ENCODE results near the gene TOMM40. TPM values are rescaled to one million over a fixed set of nuclear protein-coding genes. Genes with fewer than 3 reads are reported as not detected.

Gene TOMM40
- total RNA-seq, 1 donor from 2014 or later = 25.5 TPM

DNA sequence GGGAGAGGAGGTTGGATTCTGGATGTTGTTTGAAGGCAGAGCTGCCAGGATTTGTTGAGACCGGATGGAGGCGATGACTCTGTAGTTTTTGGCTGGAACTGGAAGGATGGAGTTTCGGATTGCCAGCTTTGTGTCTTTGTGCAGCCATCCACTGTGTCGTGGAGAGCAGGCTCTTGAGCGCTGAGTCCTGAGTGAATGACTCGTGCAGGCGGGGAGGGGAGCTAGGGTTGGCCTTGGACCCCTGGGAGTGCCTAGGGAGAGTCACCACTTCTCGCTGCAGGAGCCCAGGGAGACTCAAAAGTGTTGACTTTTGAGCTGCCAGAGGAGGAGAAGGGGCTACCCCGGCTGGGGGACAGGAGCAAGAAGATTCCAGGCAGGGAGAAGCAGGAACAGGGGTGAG, 3.9 kb downstream of the TOMM40 start:
- Histone ChIP-seq H3K36me3 (peaks cover 59 to 61% of the 10 kb centered on the region in 2 donors), H3K9me3 (no peaks in the 10 kb centered on the region), H3K27ac (no peak overlapping the region), H3K4me1 (peaks cover 8 to 13% of the 10 kb centered on the region in 2 donors), H3K27me3 (no peaks in the 10 kb centered on the region), H3K4me3 (no peak overlapping the region)
- intact Hi-C loops (cut with DNase I) = no loop called here
- no peak for DNase-seq (ENCODE audit: low spot score in 2 of 2)
- TF ChIP-seq, protein P1, sequence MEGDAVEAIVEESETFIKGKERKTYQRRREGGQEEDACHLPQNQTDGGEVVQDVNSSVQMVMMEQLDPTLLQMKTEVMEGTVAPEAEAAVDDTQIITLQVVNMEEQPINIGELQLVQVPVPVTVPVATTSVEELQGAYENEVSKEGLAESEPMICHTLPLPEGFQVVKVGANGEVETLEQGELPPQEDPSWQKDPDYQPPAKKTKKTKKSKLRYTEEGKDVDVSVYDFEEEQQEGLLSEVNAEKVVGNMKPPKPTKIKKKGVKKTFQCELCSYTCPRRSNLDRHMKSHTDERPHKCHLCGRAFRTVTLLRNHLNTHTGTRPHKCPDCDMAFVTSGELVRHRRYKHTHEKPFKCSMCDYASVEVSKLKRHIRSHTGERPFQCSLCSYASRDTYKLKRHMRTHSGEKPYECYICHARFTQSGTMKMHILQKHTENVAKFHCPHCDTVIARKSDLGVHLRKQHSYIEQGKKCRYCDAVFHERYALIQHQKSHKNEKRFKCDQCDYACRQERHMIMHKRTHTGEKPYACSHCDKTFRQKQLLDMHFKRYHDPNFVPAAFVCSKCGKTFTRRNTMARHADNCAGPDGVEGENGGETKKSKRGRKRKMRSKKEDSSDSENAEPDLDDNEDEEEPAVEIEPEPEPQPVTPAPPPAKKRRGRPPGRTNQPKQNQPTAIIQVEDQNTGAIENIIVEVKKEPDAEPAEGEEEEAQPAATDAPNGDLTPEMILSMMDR (IDR thresholded peaks at IDR 0.05) = no peak

- Histone ChIP-seq H3K36me3 (peaks cover 85 to 89% of the 10 kb centered on the region in 2 donors), H3K9me3 (no peaks in the 10 kb centered on the region)
Measured at GRCh38 chr19:44897835-44898234, 6.8 kb downstream of the TOMM40 start.

DNA sequence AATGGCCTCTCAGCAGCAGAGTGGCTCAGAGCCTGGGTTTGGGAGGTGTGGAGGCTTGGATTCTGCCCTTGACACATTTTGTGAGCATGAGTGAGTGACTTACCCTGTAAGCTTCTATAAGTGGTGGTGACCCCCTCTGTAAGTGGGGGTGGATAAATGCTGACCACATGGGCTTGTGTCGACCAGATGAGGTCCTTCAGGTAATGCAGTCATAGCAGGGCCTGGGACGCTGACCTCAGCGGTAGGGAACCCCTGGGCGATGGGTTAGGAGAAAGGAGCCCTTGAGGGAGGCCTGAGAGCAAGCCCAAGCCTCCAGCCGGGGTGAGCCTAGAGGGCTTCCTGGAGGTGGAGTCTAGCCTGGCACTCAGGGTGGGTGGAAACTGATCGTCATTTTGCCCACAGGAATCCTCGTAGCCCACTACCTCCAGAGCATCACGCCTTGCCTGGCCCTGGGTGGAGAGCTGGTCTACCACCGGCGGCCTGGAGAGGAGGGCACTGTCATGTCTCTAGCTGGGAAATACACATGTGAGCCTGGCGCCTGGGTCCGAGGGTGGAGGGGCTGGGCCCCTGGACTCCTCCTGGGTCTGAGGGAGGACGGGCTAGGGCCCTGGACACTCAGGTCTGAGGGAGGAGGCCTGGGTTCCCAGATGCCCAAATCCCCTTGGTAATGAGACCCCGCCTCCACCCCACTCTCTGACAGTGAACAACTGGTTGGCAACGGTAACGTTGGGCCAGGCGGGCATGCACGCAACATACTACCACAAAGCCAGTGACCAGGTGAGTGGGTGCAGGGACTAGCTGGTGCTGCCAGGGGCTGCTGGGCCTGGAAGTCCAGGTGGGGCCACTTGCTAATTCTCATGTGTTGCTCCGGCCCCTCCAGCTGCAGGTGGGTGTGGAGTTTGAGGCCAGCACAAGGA, 9.5 kb downstream of the TOMM40 start:
- Histone ChIP-seq H3K36me3 (peaks cover 61 to 66% of the 10 kb centered on the region in 2 donors), H3K9me3 (no peaks in the 10 kb centered on the region), H3K4me1 (peaks cover 0 to 1% of the 10 kb centered on the region in 2 donors), H3K27me3 (peaks cover 1% of the 10 kb centered on the region), H3K27ac (no peak overlapping the region), H3K4me3 (no peak overlapping the region)
- TF ChIP-seq, protein P1 (IDR thresholded peaks at IDR 0.05) = no peak
- intact Hi-C loops (cut with DNase I) = loop anchor here (5.0 to 10.0 kb wide), 2 partner anchors 347 to 434 kb away; partner anchors contain the start of gene EXOC3L2
- no peak for DNase-seq (ENCODE audit: low spot score in 2 of 2)

More at GRCh38 chr19:44897835-44898234, 6.8 kb downstream of the TOMM40 start:
- Histone ChIP-seq H3K4me1 (no peaks in the 10 kb centered on the region), H3K27ac (no peak overlapping the region), H3K4me3 (no peak overlapping the region), H3K27me3 (no peaks in the 10 kb centered on the region)
- TF ChIP-seq, protein P1 (IDR thresholded peaks at IDR 0.05) = no peak
- intact Hi-C loops (cut with DNase I) = no loop called here
- no peak for DNase-seq (ENCODE audit: low spot score in 2 of 2)

DNA sequence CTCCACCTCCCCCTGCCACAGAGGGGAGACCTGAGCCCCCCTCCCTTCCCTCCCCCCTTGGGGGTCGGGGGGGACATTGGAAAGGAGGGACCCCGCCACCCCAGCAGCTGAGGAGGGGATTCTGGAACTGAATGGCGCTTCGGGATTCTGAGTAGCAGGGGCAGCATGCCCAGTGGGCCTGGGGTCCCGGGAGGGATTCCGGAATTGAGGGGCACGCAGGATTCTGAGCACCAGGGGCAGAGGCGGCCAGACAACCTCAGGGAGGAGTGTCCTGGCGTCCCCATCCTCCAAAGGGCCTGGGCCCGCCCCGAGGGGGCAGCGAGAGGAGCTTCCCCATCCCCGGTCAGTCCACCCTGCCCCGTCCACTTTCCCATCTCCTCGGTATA, 12.2 kb downstream of the TOMM40 start:
- H3K36me3 ChIP-seq = peaks cover 36 to 42% of the 10 kb centered on the region in 2 donors
- peaks cover 0 to 5% of the 10 kb centered on the region in 2 donors for H3K4me1 ChIP-seq
- H3K27ac ChIP-seq = no peak overlapping the region
- intact Hi-C loops (cut with DNase I) = loop anchor here (1.0 to 10.0 kb wide), 3 partner anchors 48 to 432 kb away; partner anchors contain the start of gene EXOC3L2
- H3K9me3 ChIP-seq = no peaks in the 10 kb centered on the region
- TF ChIP-seq, protein P1 (IDR thresholded peaks at IDR 0.05) = no peak
- H3K27me3 ChIP-seq = peaks cover 3% of the 10 kb centered on the region
- DNase-seq (ENCODE audit: low spot score in 2 of 2) = no peak
- H3K4me3 ChIP-seq = no peak overlapping the region

- Histone ChIP-seq H3K4me1 (peaks cover 0 to 5% of the 10 kb centered on the region in 2 donors), H3K4me3 (no peak overlapping the region), H3K9me3 (no peaks in the 10 kb centered on the region), H3K27ac (no peak overlapping the region), H3K27me3 (peaks cover 3% of the 10 kb centered on the region), H3K36me3 (peaks cover 30 to 41% of the 10 kb centered on the region in 2 donors)
- intact Hi-C loops (cut with DNase I) = loop anchor here (1.0 to 10.0 kb wide), 3 partner anchors 47 to 431 kb away; partner anchors contain the start of gene EXOC3L2
- TF ChIP-seq, protein P1 (IDR thresholded peaks at IDR 0.05) = peak; percentile 92 to 99 (median 95)
- peak in 1 of 2 donors; percentile 88 for DNase-seq (ENCODE audit: low spot score in 2 of 2)
Measured at GRCh38 chr19:44903602-44904425, 12.8 kb downstream of the TOMM40 start.
